Measurements from ENCODE around the gene ATAD5.
"Not testable (repeated sequence)": the region's sequence is repeated elsewhere in the genome, so short reads cannot be mapped to it uniquely, and the experiment has no call there.

ATAD5 gene

DNA sequence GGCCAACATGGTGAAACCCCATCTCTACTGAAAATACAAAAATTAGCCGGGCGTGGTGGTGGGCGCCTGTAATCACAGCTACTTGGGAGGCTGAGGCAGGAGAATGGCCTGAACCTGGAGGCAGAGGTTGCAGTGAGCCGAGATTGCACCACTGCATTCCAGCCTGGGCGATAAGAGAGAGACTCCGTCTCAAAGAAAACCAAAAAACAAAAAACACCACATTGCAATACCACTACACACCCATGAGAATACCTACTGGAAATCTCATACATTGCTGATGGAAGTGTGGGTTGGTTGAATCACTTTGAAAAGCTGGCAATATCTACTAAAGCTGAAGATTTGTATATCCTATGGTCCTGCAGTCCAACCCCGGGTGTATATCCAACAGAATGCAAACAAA lies 78.4 kb downstream of the ATAD5 start:
- DNase-seq (ENCODE audit: low read depth), result not testable (repeated sequence)

DNA sequence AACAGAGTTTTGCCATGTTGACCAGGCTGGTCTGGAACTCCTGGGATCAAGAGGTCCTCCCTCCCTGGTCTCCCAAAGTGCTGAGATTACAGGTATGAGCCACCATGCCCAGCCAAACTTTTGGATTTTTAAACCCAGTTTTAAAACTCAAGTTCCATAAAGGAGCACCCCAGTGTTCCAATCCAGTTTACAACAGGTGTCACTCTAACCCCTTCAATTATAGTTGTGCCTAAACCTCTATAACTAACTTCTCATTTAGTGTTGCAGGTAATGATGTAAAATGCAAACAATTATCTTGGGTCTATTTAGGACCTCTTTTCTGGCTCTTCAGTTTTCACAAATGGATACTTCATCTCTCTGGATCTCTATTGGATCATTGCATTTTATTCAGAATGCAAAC lies 82.2 kb downstream of the ATAD5 start:
- DNase-seq (ENCODE audit: low read depth), result no peak

DNA sequence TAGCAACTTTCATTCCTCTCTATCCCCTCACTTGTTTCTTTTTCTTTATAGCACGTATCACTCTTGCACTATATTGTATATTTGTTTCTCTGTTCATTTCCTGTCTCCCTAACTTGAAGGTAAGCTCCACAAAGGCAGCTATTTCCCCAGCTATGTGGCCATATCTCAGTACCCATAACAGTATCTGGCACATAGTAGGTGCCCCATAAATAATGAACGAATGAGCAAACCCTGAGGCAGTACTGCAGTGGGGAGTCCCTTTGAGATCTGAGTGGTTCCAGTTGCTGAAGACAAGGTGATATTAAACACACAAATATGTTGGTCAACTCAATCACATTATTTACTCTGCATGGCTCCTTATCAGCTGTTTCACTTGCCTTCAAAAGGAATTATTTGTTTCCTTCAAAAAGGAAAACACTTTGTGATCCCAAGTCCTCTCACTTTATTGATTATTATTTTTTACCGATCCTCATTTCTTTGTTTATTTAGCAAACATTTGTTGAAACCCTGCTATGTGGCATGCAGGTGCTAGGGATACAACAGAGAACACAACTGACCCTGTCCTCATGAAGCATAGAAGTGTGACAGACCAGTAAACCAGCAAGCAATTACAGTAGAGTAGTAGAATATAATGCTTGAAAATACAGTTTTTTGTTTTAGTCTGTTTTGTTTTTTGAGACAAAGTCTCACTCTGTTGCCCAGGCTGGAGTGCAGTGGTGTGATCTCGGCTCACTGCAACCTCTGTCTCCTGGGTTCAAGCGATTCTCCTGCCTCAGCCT lies 84.3 kb downstream of the ATAD5 start:
- DNase-seq (ENCODE audit: low read depth), result no peak

DNA sequence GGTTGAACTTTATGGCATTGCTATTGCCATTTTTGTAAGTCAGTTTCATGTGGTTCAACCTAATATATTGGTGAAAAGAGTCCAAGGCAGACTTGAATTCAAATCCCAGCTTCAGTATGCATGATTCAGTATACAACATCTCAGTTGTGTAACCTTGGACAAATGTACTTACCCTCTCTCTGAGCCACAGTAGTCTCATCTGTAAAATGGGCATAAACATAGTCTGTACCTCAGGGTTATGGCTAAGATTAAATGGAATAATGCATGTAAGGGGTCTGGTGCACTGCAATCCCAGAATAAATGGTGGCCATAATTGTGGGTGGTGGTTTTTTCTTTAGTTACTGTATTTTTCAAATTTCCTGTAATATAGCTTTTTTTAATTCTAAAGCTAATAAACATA lies 85.3 kb downstream of the ATAD5 start:
- DNase-seq (ENCODE audit: low read depth), result no peak

DNA sequence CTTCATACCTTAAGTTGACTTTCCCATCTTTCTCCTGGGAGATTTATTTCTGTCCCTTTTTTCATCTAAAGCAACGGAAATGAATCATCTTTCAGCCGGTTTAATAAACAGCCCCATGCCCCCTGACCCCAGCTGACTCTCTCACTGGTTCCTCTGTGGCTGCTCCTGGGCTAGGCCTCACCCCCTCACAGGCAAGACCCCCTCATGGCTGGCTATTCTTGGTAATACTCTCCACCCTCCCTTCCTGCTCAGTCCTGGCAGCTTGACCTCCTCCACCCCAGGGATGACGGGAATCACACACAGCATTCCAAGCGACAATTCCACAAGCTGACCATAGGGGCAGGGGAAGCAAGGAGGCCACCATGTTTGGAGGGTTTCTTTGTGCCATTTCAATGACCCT lies 88.5 kb downstream of the ATAD5 start:
- no peak for DNase-seq (ENCODE audit: low read depth)

DNA sequence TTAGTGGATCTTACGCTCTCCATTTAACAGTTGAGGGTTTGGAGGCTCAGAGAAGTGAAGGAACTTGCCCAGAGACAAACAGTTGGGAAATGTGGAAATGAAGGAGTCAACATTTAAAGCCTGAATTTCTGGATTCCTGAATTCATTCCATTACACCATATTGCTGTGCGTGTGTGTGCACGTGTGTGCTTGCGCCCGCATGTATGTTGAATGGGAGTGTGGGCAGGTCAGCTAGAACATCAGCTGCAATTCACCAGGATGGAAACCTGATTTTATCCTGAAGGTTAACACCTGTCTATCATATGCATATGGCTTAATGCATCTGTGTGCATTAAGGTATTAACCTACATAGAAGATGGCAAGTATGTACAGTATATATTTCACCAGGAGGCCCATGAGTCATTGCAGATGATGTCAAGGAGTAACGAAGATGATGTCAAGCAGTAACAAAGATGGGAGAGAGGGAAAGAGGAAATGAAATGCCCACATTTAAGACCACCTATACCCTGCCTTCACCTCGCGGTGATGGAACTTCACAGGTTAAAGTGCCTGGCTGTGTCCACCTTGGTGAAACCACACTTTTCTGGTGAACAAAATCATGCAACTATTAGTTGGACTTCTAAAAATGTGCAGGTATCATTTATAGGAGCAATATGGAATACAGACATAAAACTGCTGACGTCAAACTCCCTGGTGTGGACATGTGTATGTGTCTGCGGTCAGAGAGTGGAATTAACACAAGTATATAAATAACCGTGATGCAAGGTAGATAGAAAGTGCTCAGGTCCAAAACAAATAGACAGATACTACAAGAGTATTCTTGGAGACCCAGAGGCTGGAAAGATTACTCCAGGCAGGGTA lies 89.1 kb downstream of the ATAD5 start:
- no peak for DNase-seq (ENCODE audit: low read depth)

DNA sequence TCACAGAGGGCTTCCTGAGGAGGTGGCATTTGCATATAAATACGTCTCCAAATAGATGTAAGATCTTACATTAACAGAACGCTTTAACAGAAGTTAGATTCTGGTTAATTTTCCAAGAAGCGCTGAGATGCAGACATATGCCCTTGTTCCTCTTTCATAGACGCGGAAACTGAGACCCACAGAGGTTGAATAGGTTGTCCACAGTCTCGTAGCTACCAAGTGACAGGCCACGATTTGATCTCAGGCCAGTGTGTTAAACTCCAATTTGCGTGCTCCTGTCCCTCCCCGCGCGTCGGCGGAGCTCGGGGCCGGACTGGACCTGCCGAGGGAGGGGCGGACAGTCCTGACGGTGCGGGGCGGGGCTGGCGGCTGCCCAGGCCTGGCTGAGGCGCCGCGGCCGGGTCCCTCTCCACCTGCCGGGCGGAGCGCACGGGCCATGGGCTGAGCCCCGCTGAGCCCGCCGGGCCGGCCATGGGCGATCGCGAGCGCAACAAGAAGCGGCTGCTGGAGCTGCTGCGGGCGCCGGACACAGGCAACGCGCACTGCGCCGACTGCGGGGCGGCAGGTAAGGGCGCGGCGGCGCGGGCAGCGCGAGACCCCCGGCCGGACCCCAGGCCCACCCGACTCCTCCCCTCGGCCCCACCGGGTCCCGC lies 89.9 kb downstream of the ATAD5 start, which contains the start of gene ADAP2:
Gene ADAP2 (plus strand): TSS at position 402 of the 653 bp plus-strand sequence. CDS start 70 bp downstream, at position 472.
- no peak for DNase-seq (ENCODE audit: low read depth)

DNA sequence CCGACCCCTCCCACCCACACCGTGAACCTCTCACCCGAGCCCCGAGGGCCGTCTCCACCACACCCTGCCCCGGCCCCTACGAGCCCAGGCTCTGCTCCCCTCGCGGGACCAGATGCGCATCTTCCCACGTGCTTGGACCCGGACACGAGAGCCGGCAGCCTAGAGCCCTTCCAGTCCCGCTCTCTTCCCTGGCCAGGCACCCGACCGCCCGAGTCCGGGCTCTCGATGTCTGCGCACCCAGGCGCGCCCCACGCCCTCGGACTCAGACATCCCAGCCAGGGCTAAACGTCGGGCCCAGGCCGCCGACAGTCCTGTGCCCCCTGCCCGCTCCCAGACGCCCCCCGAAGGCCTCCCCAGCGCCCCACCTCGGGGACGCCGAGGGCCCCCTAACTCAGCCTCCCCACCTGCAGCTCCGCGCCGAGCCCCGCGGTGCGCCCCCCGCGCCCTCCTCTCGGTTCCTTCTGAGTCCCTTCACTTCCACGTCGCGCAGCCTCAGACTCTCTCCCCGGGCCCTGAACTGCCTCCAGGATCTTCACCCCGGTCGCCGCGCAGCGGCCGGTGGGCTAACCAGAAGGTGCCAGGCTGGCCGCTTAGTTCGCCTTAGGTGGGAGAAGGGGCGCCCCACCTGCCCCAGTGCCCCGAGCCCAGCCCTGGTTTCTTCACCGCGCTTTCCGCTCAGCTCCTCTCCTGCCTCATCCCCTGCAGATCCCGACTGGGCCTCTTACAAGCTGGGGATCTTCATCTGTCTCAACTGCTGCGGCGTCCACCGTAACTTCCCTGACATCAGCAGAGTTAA lies 90.7 kb downstream of the ATAD5 start:
- no peak for DNase-seq (ENCODE audit: low read depth)

DNA sequence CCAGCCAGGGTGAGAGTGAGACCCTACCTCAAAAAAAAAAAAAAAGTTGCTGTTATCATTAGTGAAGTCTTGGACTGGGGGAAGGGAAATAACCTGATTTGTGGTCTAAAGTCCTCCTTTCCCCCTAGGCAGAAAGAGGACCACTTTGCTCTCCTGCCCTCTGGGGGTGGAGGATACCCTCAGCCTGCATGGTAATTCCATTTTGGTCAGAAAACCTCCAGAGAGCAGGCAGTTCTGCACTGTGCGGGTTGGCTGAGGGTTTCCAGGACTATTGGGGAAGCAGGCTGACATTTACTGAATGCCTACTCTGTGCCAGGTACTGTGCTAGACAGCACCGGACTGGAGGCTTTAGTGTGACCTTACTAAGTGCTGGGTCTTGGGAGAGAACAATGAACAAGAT lies 92.6 kb downstream of the ATAD5 start:
- DNase-seq (ENCODE audit: low read depth), result no peak

DNA sequence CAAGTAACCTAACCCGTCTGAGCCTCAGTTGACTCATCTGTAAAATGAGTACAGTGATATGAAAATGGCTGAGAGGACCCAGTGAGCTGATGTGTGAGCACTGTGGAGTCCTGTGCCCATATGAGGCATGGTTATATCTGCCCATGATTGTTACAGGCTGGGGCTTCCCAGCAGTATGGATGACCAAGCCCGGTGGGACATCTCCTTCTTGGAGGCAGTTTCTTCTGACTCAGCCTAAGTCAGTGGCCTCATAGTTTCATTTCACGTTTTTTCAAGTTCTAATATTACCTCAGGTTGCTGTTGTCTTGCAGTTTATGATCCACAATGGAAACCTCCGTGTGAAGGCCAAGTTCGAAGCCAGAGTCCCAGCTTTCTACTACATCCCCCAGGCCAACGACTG lies 94.8 kb downstream of the ATAD5 start:
- DNase-seq (ENCODE audit: low read depth), result no peak

DNA sequence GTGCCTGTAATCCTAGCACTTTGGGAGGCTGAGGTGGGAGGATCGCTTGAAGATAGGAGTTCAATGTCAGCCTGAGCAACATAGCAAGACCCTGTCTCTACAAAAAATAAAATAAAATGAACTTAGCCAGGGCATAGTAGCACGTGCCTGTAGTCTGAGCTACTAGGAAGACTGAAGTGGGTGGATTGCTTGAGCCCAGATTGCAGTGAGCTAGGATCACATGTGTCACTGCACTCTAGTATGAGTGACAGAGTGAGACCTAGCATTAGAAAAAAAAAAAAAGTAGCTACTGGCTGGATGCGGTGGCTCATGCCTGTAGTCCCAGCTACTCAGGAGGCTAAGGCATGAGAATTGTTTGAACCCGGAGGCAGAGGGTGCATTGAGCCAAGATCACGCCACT lies 96.0 kb downstream of the ATAD5 start:
- DNase-seq (ENCODE audit: low read depth), result no peak

DNA sequence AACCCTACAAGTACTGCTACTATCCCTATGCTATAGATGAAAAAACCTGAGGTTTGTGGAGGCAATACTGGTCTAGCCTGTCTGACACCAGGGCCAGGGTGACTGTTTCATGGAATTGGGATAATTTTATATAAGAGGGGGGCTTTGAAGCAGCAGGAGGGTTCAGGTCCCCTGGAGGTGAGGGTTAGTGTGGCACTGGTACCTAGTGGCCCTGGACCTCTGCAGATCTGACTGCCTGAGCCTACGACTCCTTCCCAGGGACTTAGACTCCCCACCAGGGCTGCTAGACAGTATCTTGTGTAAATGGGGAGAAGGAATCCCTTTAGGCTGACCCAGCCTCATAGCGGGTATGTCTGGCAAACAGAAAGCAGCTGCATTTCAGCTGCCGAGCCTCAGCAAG lies 96.8 kb downstream of the ATAD5 start:
- DNase-seq (ENCODE audit: low read depth), result no peak

DNA sequence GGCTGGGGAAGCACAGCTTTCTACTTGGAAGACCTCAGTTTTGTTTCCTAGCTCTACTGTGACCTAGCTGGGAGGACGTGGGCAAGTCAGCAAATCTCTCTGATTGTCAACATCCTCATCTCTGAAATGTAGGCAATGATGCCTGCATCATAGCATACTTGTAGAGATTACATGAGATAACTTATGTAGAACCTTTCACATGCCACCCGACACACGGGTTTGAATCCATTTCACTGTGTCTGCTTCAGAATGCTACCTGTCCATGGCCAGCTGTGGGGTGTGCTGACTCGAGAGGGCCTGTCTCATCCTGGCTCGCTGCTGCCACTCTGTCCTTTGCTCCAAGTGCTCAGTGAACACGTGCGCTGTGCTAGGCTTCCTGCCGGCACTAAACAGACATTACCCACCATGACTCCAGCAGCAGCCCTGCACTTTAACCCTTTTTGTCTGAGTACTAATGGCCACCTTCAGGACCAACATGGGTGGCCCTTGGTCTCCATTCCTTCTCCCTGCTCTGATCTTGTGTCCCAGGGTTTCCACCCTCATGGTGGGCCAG lies 97.4 kb downstream of the ATAD5 start:
- DNase-seq (ENCODE audit: low read depth), result no peak

DNA sequence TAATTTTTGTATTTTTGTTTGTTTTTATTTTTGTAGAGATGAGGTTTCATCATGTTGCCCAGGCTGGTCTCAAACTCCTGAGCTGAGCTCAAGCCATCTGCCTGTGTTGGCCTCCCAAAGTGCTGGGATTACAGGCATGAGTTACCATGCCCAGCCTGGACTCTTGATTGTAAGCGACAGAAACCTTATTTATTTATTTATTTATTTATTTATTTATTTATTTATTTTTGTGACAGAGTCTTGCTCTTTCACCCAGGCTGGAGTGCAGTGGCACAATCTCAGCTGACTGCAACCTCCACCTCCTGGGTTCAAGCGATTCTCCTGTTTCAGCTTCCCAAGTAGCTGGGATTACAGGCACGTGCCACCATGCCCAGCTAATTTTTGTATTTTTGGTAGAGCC lies 98.1 kb downstream of the ATAD5 start:
- not testable (repeated sequence) for DNase-seq (ENCODE audit: low read depth)

DNA sequence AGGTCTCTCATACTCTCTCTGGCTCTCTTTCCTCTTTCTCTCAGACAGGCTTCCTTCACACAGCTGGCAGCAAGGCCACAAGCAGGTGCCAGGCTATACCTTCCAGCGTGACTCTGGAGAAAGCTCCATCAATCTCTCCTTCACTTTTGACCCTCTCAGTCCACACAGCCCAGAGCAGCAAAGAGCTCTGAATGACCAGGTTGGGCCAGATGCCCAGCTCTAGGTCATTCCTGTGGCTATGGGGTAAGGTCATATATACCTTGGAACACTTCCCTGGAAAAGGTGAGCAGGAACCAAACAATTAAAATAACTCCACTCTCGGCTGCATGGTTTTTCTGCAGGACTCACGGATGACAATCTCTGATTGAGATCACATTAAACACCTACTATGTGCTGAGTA lies 98.7 kb downstream of the ATAD5 start:
- DNase-seq (ENCODE audit: low read depth), result no peak

DNA sequence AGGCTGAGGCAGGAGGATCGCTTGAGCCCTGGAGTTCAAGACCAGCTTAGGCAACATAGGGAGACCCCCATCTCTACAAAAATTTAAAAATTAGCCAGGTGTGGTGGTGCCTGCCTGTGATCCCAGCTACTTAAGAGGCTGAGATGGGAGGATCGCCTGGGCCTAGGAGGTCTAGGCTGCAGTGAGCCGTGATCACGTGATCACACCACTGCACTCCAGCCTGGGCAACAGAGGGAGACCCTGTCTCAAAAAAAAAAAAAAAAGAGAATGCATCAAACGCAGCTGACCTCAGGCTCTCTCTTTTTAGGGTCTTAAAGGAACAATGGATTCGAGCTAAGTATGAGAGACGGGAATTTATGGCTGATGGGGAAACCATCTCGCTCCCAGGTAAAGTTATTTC lies 99.8 kb downstream of the ATAD5 start:
- DNase-seq (ENCODE audit: low read depth), result not testable (repeated sequence)

DNA sequence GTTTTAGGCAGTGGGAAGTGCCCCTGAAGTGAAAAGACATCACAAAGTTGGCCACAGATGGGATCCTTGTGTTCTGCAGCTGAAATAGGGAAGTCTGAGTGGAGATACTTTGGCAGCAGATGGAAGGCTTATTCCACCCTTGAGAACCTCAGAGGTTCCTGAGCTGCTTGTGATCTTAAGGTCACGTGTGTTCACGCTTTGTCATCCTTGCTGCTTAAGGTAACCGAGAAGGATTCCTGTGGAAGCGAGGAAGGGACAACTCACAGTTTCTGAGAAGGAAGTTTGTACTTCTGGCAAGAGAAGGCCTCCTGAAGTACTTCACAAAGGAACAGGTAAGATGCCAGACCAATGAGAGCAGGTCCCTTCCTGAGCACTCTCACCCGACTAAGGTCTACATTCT lies 102.2 kb downstream of the ATAD5 start:
- no peak for DNase-seq (ENCODE audit: low read depth)

DNA sequence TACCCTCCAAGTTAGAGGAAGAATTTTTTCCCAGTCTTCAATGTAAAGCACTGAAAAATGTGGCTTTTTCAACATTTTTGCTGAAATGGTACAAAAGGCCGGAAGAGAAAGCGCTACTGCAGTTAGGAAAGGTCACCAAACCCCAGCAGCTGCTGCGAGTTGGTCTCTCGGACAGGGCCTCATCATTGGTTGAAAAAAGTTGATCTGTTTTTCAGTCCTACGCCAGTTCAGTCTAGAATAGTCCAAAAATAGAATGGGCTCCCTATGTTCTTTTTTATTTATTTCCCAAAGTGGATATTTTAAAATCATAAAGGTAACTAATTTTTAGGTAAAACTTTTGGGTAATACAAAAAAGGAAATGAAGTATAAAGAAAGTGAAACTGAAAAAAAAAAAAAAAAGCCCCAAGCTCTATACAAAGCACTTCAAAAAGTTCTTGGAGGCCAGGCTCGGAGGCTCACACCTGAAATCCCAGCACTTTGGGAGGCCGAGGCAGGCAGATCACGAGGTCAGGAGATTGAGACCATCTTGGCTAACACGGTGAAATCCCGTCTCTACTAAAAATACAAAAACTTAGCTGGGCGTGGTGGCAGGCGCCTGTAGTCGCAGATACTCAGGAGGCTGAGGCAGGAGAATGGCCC lies 107.4 kb downstream of the ATAD5 start:
- DNase-seq (ENCODE audit: low read depth), result no peak

DNA sequence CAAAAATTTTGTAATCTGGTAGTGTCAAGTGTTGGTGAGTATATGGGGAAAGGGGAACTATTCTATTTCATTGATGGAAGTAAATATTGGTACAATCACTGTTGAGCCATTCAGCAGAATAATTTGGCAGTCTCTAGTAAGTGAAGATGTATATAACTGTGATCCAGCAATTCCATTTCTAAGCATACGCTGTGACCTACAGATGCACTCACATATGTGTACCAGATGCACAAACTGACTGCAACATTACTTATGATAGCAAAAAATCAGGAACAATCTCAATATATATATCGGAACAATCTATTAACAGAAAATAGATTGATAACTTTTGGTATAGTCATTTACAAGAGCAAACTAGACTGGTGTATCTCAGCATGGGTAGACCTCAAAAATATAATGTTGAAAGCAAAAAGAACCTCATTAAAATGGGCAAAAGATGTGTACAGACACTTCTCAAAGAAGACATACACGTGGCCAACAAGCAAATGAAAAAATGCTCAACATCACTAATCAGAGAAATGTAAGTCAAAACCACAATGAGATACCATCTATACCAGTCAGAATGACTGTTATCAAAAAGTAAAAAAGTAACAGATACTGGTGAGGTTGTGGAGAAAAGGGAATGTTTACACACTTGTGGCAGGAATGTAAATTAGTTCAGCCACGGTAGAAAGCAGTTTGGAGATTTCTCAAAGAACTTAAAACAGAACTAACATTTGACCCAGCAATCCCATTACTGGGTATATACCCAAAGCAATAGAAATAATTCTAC lies 110.7 kb downstream of the ATAD5 start:
- DNase-seq (ENCODE audit: low read depth), result no peak

Data from stimulated activated CD8-positive, alpha-beta memory T cell treated with anti-CD3 and anti-CD28 coated beads, Interleukin-12 subunit alpha, Interleukin-12 subunit beta, amount 100 ng/mL, for 4 hours (primary cell).